Ramos (cell line): ENCODE data around the gene SNX25.
"Not testable (repeated sequence)": the region's sequence is repeated elsewhere in the genome, so short reads cannot be mapped to it uniquely, and the experiment has no call there.

Experiments used
- in situ Hi-C: fragments of 300-500 bp; cut with MboI; formaldehyde crosslinking; loops from one replicate; pipeline ENCODE4 v1.14.3; 2022; ENCODE audit warnings: low sequenced_read_pairs; ENCODE audit not compliant: unreplicated experiment

Gene SNX25

GRCh38 chr4:185227713-185228278 lies 18.4 kb downstream of the SNX25 start:
- in situ Hi-C loops: no loop called here

DNA sequence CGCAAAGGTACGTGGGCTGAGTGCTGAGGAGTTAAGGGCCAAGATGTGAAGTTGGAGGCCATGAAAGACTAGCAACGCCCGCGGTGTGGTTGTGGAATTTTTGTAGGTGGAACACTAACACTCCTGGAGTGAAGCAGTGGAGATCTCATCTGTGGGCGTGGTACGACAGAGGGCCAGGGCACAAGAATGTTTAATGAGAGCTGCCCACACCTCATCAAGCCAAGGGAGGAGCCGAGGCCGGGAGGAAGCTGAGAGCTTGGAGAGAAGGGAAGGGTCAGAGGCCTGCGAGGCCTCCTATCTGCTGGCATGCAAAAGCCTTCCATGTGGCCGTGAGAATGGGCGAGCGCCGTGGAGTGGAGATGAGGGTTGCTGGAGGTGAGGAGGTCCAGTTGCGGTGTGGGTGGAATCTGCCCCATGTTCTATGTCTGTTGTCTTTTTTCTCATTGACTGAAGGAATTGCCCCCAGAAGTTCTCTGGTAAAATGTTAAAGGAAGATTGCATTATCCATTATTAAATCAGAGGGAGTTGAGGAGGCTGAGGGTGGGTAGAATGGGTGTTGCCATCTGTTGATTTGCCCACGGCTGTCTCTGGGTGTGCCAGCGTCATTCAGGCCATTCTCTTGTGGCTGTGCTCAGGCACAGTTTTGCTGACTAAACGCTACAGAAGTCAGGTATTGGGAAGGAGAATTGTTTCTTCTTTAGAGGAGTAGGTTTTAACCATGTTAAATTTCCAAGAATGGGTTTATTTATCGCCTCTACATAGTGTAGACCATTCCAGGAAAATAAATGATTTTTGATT lies 19.8 kb downstream of the SNX25 start:
- in situ Hi-C loops: no loop called here

DNA sequence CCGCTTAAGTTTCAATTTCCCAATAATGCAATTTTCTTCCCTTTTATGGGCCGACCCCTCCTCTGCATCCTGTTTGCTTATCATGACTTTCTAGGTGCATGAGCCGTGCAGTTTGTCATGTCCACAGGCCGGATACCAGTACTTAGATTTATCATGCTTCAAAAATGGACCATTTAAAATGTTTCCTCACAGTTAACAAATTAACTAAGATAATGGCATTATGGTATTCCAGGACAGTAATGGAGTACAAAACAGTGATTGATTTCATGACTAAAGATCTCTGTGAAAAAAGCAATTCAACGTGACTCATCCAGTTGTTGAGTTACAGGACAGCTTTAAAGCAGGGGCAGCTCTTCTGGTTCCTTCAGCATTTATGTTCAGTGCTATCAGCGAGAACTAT lies 23.0 kb downstream of the SNX25 start:
- in situ Hi-C loops: no loop called here

- in situ Hi-C loops: no loop called here
These were observed 25.9 kb downstream of the SNX25 start for GRCh38 chr4:185235119-185235842.

DNA sequence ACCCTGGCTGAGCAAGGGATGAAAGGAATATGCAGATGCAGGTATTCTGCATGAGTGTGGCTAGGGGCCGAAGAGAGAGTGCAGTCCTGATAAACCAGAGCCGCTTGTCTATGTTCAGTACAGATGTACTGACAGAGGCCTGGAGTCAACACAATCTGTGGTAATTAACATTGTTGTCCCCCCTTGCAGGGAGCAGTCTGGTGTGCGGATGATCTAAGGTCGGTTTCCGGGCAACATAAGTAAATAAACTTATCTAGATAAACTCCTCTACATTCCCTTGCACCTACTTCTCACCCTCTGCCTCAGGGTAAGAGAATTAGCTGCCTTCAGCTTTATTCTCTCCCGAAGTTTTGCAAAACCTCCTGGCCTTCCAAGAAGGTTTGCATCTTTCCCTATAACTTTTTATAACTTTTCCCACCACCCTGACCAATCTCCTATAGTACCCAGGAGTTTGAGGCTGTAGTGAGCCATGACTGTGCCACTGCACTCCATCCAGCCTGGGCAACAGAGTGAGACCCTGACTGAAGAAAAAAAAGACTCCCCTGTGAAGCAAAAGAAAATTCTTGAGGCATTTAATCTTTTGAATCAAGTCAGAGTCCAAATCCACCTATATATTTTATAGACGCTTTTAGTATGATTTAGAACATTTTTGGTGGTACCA lies 26.6 kb downstream of the SNX25 start:
- in situ Hi-C loops: no loop called here

GRCh38 chr4:185237175-185237574 lies 27.8 kb downstream of the SNX25 start:
- in situ Hi-C loops: no loop called here

- in situ Hi-C loops: no loop called here
These were observed 28.9 kb downstream of the SNX25 start for GRCh38 chr4:185238215-185238681.

DNA sequence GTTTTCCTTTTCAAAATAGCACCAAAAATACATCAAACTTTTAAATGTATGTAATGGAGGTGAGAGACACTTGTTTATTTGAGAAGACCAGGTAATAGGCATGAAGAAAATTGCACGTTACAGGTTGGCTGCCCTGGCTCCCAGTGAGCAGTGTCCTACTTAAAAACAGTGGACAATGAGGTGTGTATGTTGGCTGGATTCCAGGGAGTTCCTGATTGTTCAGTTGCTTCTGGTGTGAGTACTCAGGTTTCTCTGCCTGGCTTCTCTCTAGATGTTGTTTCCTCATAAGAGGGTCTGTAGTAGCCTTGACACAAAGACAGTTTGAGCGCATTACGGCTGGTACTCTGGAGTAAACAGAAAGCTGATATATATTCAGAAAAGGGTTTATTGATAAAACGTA lies 29.4 kb downstream of the SNX25 start:
- in situ Hi-C loops: no loop called here

DNA sequence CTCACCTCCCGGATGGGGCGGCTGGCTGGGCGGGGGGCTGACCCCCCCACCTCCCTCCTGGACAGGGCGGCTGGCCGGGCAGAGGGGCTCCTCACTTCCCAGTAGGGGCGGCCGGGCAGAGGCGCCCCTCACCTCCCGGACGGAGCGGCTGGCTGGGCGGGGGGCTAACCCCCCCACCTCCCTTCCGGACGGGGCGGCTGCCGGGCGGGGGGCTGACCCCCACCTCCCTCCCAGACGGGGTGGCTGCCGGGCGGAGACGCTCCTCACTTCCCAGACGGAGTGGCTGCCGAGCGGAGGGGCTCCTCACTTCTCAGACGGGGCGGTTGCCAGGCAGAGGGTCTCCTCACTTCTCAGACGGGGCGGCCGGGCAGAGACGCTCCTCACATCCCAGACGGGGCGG lies 31.1 kb downstream of the SNX25 start:
- in situ Hi-C loops: not testable (repeated sequence)

DNA sequence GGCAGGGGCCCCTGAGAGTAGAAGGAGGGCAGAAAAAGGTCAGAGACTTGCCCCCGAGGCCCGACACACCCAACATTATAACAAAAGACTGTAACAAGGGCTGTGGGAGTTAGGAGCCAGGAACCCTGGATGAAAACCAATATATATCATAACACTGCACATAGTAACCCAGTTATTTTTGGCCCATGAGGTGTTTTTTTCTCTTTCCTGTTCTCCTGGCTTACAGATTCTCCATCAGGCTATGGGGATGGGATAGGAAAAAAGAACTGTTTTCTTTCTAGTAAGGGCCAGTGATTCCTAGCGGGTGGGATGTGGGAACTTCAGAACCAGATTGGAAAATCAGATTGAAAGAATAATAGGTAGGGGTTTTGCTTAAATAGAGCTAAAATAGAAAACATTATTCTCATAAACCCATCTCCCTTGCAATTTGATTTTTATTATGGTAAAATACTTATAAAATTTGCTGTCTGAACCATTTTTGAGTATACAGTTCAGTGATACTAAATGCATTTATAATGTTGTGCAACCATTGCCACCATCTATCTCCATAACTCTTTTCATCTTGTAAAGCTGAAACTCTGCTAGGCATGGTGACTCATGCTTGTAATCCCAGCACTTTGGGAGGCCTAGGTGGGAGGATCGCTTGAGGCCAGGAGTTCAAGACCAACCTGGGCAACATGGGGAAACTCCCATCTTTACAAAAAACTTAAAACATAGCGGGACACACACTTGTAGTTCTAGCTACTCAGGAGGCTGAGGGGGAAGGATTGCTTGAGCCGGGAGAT lies 33.5 kb downstream of the SNX25 start:
- in situ Hi-C loops: no loop called here

DNA sequence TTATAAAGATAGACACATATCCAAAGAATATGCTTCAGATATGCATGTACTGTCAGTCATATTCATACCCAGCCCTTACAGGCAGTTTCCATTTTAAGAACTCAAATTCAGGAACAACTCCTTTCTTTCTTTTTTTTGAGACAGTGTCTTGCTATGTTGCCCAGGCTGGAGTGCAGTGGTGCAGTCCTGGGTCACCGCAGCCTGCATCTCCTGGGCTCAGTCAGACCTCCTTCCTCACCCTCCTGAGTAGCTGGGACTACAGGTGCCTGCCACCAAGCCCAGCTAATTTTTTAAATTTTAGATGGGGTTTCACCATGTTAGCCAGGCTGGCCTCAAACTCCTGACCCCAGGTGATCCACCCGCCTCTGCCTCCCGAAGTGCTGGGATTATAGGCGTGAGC lies 34.5 kb downstream of the SNX25 start:
- in situ Hi-C loops: no loop called here

- in situ Hi-C loops: no loop called here
These were observed 35.4 kb downstream of the SNX25 start for GRCh38 chr4:185244763-185245162.

DNA sequence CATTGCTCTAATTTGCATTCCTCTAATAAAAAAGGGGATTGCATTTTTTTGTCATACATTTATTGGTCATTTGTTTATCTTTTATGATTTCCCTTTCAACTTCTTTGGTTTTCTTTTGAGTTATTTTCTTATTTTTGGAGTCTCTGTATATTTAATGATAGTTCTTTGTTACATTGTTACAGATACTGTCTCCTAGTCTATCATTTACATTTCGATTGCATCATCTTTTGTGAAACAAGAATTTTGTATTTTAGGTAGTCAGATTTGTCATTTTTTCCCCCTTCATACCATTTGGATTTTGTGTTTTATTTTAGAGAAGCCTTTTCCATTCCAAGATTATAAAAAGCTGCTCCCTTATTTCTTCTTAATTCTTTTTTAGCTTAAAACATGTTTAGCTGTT lies 37.1 kb downstream of the SNX25 start:
- in situ Hi-C loops: no loop called here

DNA sequence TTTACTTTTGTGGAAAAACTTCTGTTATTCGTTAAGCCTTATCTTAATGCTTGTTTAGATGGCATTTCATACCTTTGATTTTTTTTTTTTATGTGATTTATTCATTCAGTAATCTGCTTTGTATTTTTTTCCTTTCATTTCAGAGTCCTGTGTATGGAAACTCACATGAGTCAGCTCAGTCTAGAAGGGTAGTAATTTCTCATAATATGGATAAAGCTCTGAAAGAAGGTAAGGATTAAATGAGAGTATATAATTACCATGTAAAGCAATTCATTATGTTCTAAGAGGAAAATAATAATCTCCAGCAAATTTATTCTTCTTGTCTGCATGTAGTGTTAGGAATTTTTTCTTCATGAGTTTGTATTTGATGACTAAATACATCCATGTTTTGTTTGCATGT lies 37.8 kb downstream of the SNX25 start:
- in situ Hi-C loops: no loop called here

DNA sequence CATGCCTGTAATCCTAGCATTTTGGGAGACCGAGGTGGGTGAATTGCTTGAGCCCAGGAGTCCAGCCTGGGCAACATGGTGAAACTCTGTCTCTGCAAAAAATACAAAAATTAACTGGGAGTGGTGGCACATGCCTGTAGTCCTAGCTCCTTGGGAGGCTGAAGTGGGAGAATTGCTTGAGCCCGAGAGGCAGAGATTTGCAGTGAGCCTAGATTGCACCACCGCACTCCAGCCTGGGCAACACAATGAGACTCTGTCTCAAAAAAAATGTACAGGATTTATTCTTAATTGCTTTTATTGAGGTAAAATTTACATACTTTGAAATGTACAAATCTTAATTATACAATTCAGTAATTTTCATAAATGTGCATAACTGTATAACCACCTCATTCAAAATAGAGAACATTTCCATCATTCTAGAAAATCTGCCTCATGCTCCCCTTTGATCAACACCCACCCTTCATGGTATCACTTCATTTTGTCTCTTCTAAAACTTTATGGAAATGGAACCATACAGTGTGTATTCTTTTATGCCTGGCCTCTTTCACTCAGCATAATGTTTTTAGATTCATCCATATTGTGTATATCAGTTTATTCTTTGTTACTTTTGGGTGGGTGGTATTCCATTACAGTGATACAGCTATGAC lies 39.1 kb downstream of the SNX25 start:
- in situ Hi-C loops: no loop called here

- in situ Hi-C loops: no loop called here
These were observed 39.7 kb downstream of the SNX25 start for GRCh38 chr4:185249105-185249504.

DNA sequence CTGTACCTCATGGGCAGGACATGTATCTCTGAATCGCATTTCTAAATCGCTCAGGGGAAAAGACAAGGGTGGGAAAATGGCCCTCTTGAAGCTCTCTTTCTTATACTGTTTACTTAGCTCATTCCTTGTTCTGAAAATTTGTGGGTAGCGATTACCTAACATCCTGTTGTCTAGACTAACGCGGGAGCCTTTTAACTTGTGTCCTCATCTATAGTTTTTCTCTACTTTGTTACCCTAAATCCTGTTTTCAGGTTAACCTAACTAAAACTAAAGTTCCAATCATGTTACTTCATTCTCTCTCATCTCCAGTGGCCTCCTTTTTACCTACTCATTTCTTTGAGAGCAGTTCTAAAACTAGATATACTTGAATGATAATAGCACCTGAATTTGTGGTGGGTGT lies 45.0 kb downstream of the SNX25 start:
- in situ Hi-C loops: no loop called here

DNA sequence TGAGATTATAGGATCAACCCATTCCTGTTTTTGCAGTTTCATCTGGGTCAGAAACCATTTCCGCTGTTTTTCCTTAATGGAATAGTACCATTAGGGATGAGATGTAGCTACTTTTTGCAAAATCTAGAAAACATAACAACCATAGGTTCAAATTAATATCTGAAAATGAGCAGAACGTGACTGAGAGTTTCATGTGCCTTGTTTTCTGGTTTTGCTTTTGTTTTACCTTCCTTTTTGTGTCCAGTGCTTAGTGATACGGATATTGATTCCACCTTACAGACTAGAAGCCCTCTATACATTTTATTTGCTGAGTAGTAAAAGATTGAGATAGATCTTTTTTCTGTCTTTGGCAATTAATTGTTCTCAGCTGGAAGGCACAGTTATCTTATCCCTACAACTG lies 46.5 kb downstream of the SNX25 start:
- in situ Hi-C loops: no loop called here

GRCh38 chr4:185256446-185256845 lies 47.0 kb downstream of the SNX25 start:
- in situ Hi-C loops: no loop called here

DNA sequence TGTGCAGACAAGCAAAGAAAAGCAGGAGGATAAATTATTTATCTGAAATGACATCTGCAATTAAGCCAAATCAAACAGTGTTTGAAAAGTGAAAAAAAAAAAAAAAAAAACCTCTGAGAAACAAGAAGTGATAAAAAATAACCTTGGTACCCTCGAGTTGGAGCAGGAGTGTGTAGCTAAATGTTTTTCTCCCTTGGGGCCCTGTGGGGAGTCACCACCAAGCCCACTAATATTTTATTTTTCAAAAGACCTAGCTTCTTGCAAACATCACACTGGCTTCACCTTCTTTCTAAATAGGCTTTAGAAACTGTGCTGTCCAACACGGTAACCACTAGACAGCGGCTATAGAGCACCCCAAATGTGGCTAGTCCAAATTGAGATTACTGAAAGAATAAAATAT lies 47.7 kb downstream of the SNX25 start:
- in situ Hi-C loops: no loop called here
